Measurements from ENCODE around the gene RBM17.
A peak's percentile ranks its signal among the peaks of the same experiment; 100 is the strongest.
"Not testable (repeated sequence)": the region's sequence is repeated elsewhere in the genome, so short reads cannot be mapped to it uniquely, and the experiment has no call there.

RBM17 gene, protein sequence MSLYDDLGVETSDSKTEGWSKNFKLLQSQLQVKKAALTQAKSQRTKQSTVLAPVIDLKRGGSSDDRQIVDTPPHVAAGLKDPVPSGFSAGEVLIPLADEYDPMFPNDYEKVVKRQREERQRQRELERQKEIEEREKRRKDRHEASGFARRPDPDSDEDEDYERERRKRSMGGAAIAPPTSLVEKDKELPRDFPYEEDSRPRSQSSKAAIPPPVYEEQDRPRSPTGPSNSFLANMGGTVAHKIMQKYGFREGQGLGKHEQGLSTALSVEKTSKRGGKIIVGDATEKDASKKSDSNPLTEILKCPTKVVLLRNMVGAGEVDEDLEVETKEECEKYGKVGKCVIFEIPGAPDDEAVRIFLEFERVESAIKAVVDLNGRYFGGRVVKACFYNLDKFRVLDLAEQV

DNA sequence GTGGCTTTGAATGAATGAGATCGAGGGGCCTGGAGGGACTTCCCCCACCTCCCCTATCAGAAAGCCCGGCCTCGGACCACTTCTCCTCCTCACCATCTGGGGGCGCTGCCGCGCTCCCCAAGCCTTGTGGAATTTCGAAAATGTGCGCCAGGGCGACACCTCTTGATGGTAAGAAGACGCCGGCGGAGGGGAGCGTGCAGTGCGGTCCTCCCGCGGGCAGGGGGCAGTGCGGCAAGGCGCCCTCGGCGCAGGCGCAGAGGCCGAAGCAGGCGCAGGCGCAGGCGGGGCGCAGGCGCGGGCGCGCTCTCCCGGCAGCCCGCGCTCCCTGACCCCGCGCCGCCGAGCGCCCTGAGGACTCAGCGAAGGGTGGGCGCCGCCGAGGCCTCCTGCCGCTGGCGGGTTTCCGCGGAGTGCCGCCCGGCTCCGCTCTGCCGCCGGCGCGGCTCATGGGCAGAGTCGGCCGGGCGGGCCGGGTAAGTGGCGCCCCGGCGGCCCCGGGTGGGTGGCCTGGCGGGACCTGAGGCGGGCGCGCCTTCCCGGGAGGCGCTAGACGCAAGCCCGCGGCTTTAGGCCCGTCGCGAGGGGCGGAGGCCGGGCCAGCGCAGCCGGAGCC lies at the start of gene RBM17:
RBM17 (plus strand) TSS at position 314 of the 613 bp plus-strand sequence. CDS start 8,032 bp downstream, outside the sequence.
- peak; percentile 94 for DNase-seq (ENCODE audit: extremely low read depth, low read depth)
- TF ChIP-seq, protein P1, sequence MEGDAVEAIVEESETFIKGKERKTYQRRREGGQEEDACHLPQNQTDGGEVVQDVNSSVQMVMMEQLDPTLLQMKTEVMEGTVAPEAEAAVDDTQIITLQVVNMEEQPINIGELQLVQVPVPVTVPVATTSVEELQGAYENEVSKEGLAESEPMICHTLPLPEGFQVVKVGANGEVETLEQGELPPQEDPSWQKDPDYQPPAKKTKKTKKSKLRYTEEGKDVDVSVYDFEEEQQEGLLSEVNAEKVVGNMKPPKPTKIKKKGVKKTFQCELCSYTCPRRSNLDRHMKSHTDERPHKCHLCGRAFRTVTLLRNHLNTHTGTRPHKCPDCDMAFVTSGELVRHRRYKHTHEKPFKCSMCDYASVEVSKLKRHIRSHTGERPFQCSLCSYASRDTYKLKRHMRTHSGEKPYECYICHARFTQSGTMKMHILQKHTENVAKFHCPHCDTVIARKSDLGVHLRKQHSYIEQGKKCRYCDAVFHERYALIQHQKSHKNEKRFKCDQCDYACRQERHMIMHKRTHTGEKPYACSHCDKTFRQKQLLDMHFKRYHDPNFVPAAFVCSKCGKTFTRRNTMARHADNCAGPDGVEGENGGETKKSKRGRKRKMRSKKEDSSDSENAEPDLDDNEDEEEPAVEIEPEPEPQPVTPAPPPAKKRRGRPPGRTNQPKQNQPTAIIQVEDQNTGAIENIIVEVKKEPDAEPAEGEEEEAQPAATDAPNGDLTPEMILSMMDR (IDR thresholded peaks at IDR 0.05; ENCODE audit: low read depth, low read length), result peak; percentile 96

DNA sequence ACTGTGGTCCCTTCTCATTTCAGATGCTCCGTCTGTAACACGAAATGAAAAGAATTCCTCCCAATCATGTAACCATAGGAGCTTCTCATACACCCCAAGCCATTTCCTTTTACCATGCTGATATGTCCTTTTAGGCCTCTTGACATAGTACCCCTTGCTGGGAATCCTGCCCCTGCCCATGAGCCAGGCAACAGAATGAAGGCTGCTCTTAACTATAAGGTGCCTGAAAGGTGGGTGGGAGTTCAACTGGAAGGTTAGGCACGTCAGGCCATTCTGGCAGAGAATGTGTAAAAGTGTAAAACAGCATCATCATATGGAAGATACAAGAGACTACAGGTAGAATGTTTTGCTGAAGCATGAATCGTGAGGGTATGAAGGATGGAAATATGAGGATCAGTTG lies 49.1 kb upstream of the RBM17 start:
- TF ChIP-seq, protein P1 (IDR thresholded peaks at IDR 0.05; ENCODE audit: low read depth, low read length), result no peak
- no peak for DNase-seq (ENCODE audit: extremely low read depth, low read depth)

DNA sequence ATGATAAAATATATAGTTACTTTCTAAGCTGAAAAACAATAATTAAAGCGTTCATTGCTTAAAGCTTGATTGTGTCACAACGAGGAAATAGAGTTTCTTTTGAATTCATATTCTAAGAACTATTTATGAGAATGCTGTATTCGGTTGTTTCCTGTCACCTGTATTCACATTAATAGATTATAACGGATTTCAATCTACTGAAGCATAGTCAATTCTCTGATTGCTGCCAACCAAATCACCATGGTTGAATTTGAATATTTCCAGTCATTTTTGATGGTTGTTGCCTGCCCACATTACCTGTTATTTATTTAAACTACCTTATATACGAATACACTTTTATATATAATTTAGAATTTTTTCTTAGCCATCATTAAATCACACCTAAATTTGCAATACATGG lies 48.6 kb upstream of the RBM17 start:
- DNase-seq (ENCODE audit: extremely low read depth, low read depth), result no peak
- TF ChIP-seq, protein P1 (IDR thresholded peaks at IDR 0.05; ENCODE audit: low read depth, low read length), result no peak

DNA sequence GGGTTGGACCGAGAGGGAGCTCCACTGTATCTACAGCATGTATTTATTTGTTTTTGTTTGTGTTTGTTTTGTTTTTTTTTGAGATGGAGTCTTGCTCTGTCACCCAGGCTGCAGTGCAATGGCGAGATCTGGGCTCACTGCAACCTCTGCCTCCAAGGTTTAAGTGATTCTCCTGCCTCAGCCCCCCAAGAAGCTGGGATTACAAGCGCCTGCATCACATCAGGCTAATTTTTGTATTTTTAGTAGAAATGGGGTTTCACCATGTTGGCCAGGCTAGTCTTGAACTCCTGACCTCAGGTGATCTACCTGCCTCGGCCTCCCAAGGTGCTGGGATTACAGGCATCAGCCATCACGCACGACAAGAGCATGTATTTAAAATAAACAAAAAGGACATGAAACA lies 45.5 kb upstream of the RBM17 start:
- not testable (repeated sequence) for DNase-seq (ENCODE audit: extremely low read depth, low read depth)

DNA sequence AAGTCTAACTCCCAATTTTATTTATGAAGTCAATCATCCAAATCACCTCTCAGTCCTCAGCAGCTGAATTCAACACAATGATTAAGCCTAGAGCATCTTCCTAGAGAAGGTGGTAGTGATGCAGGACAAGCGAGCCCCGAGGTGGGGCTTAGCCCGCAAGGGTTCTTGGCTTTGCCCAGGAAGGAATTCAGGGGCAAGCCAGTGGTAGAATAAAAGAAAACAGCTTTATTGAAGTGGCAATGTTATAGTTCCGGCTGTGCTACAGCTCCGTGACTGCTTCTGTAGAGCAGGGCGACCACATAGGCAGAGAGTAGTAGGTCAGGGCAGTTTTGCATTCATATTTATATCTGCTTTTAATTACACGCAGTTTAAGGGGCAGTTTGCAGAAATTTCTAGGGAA lies 44.8 kb upstream of the RBM17 start:
- TF ChIP-seq, protein P1 (IDR thresholded peaks at IDR 0.05; ENCODE audit: low read depth, low read length), result no peak
- DNase-seq (ENCODE audit: extremely low read depth, low read depth), result no peak

DNA sequence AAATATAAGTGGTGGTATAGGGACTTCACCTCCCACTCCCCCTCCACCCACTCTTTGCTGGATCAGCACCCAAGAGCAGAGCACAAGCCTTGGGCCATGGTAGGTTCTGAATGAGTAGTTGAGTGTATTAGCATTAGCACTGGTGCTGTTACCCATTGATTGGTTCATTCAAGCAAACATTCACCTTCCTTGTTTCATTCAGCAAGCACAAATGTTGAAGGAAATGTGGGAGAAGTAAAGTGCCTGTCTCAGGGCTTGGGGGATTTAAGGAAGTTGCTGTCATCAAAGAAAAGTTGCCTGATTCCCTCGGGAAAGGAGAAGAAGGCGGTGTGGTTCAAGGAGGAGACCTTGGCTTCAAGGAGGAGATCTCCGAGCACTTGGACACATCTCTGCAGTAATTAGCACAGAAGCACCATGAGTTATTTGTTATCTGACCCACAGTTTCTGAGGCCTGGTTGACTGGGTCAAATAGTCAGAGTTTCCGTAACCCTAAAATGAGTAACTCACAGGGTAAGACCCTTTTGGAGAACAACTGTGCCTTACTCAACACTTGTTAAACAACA lies 44.0 kb upstream of the RBM17 start:
- no peak for DNase-seq (ENCODE audit: extremely low read depth, low read depth)
- TF ChIP-seq, protein P1 (IDR thresholded peaks at IDR 0.05; ENCODE audit: low read depth, low read length), result no peak

DNA sequence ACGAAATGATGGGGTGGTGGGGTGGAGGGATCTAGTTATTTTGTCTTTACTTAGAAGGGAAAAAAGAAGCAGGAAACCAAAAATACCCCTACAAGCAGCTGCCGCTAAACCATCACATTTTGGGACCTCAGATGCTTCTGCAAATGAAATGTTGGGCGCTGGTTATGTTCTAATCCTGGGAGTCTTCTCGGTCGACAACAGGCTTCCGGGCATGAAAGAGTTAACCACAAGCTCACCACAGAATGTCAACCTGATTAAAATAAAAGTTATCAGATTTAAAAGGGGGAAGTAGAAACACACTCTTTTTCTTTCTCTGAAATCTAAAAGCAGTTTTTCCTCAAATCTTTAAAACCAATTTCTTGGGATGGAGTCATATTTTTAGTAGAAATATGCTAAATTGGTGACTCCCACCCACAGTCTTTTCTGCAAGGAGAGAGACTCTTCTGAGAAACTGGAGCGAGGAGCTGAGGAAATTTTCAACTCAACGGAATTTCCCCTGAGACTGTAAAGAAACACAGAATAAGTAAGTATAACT lies 43.5 kb upstream of the RBM17 start:
- DNase-seq (ENCODE audit: extremely low read depth, low read depth), result no peak
- TF ChIP-seq, protein P1 (IDR thresholded peaks at IDR 0.05; ENCODE audit: low read depth, low read length), result no peak
